Peyer's patch (tissue), 4 donors: Measurements from ENCODE around the gene RPS6KB2. TPM values are rescaled to one million over a fixed set of nuclear protein-coding genes. Genes with fewer than 3 reads are reported as not detected.

Source experiments
- DNase-seq, 3 donors: peaks; one replicate each; pipeline ENCODE4 v3.0.0-alpha.2; 2017 to 2019
- H3K27ac ChIP-seq, 4 donors: fragments of 200-600 bp; sonication (generic); one replicate each; pipeline ENCODE4 v1.5.1; 2016 to 2019
- H3K27me3 ChIP-seq, 2 donors: fragments of 200-600 bp; sonication (generic); one replicate each; pipeline ENCODE4 v1.5.1; 2019
- H3K36me3 ChIP-seq, 3 donors: fragments of 200-600 bp; sonication (generic); one replicate each; pipeline ENCODE4 v1.5.1; 2016 to 2019
- H3K4me1 ChIP-seq, 4 donors: fragments of 200-600 bp; sonication (generic); one replicate each; pipeline ENCODE4 v1.5.1; 2016 to 2019
- H3K4me3 ChIP-seq, 4 donors: fragments of 200-600 bp; sonication (generic); 1 replicate in 3 of 4; 2 replicates in 1 of 4; pipeline ENCODE4 v1.5.1; 2016 to 2019; ENCODE audit warnings: mild to moderate bottlenecking in 1 of 4
- H3K9me3 ChIP-seq, 4 donors: fragments of 200-600 bp; sonication (generic); one replicate each; pipeline ENCODE4 v1.5.1; 2016 to 2019; ENCODE audit warnings: mild to moderate bottlenecking in 1 of 4
- POLR2A ChIP-seq, 2 donors: fragments of 450-650 bp; IDR thresholded peaks; one replicate each; pipeline ENCODE4 v1.5.1; 2017; ENCODE audit warnings: antibody characterized with exemption in 2 of 2, mild to moderate bottlenecking in 2 of 2, moderate library complexity in 2 of 2
- total RNA-seq, 4 donors: library from RNA; depleted of rRNA; stranded (reverse); fragments of >200 nt; gene quantifications; one replicate each; pipeline ENCODE4 v1.1.0, GENCODE V29; 2016
- TF ChIP-seq, protein P1 (sequence below), 6 experiments: fragments of 450-650 bp in 4 of 6; fragments of 200-600 bp in 2 of 6; sonication (generic) in 1 of 6; IDR thresholded peaks; one replicate each; pipeline ENCODE4 v1.5.1; 2017 to 2019; ENCODE audit warnings: antibody characterized with exemption in 6 of 6, mild to moderate bottlenecking in 3 of 6, moderate library complexity in 1 of 6

Gene RPS6KB2
- total RNA-seq, 4 donors from 2014 or later, result 58.0 to 88.3 (median 63.5) TPM

DNA sequence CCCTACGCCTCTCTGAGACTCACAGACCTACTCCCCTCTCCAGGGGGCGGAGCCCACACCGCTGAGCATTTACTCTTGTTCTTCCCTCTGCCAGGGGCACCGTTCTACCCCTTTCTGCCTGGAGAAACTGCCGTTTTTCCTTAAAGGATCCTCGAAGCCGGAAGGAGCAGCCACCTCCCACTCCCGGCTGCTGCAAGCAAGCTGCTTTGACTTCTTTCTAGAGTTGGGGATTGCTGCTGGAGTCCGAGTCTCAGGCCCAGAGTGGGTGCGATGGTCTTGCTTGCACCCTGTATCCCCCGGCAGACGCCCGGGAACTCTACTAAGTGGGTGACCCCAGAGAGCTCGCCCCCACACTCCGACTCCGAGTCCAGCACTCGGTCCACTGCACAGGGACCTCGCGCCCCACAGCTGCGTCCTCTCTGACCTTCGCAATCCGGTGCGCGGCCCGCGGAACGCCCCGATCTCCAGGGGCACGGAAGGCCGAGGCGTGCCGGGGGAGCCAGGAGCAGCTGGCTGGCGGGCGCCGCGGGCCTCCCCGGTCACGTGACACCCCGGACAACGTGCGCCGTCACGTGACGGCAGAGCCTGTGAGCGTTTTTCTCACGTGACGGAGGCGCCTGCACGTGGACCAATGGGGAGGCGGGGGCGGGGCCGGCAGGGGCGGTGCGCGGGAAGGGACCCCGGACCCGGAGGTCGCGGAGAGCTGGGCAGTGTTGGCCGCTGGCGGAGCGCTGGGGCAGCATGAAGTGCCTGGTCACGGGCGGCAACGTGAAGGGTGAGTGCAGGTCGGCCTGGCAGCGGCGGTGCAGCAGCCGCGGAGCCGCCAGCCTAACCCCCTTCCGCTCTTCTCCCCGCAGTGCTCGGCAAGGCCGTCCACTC, 36.8 kb upstream of the RPS6KB2 start, which contains the start of gene RAD9A:
Gene RAD9A (plus strand): TSS at position 683 of the 879 bp plus-strand sequence. CDS start 59 bp downstream, at position 742.
- peak; percentile 97 to 99 (median 99) for DNase-seq
- Histone ChIP-seq H3K36me3 (peaks cover 0 to 22% (median 0%) of the 10 kb centered on the region in 3 donors), H3K4me1 (peaks cover 0 to 27% (median 5%) of the 10 kb centered on the region in 4 donors), H3K9me3 (no peaks in the 10 kb centered on the region), H3K4me3 (peak within 1 kb of the TSS; percentile 80 to 98 (median 92)), H3K27ac (peak within 1 kb of the TSS; percentile 81 to 93 (median 86)), H3K27me3 (no peaks in the 10 kb centered on the region)
- peak; percentile 56 to 65 for TF ChIP-seq POLR2A (IDR thresholded peaks at IDR 0.05)
- TF ChIP-seq, protein P1, sequence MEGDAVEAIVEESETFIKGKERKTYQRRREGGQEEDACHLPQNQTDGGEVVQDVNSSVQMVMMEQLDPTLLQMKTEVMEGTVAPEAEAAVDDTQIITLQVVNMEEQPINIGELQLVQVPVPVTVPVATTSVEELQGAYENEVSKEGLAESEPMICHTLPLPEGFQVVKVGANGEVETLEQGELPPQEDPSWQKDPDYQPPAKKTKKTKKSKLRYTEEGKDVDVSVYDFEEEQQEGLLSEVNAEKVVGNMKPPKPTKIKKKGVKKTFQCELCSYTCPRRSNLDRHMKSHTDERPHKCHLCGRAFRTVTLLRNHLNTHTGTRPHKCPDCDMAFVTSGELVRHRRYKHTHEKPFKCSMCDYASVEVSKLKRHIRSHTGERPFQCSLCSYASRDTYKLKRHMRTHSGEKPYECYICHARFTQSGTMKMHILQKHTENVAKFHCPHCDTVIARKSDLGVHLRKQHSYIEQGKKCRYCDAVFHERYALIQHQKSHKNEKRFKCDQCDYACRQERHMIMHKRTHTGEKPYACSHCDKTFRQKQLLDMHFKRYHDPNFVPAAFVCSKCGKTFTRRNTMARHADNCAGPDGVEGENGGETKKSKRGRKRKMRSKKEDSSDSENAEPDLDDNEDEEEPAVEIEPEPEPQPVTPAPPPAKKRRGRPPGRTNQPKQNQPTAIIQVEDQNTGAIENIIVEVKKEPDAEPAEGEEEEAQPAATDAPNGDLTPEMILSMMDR (IDR thresholded peaks at IDR 0.05), result no peak

DNA sequence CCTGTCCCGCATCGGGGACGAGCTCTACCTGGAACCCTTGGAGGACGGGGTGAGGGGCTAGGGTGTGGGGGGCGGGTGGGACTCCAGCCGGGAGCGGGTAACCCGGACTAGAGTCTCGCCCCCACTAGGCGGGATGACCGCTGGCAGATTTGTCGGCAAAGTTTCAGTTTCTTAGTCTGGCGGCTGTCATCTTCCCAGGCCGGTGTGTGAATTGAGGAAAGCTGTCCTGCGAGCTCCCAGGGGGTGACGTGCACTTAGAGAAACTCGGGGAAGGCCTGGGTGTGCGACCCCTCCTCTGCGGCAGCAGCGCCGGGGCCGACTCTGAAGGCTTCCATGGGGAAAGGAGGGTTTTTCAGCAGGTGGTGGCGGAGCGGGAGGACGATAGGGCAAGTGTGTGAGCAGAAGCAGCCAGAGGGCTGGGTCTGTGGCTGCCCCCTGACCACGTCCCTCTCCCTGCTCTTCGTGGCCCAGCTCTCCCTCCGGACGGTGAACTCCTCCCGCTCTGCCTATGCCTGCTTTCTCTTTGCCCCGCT, 36.0 kb upstream of the RPS6KB2 start:
- DNase-seq, result no peak
- no peak for TF ChIP-seq POLR2A (IDR thresholded peaks at IDR 0.05)
- TF ChIP-seq, protein P1 (IDR thresholded peaks at IDR 0.05), result no peak

GRCh38 chr11:67393437-67393836, 34.9 kb upstream of the RPS6KB2 start:
- Histone ChIP-seq H3K27me3 (no peaks in the 10 kb centered on the region), H3K27ac (no peak overlapping the region), H3K9me3 (no peaks in the 10 kb centered on the region), H3K4me3 (no peak overlapping the region), H3K36me3 (peaks cover 0 to 41% (median 0%) of the 10 kb centered on the region in 3 donors), H3K4me1 (peaks cover 0 to 41% (median 8%) of the 10 kb centered on the region in 4 donors)
- no peak for DNase-seq
- no peak for TF ChIP-seq POLR2A (IDR thresholded peaks at IDR 0.05)
- TF ChIP-seq, protein P1 (IDR thresholded peaks at IDR 0.05), result no peak

More for the DNA sequence above, 36.0 kb upstream of the RPS6KB2 start:
- Histone ChIP-seq H3K27me3 (no peaks in the 10 kb centered on the region), H3K36me3 (peaks cover 0 to 29% (median 0%) of the 10 kb centered on the region in 3 donors), H3K4me3 (peak overlapping the region; percentile 80 to 98 (median 92)), H3K4me1 (peaks cover 0 to 34% (median 8%) of the 10 kb centered on the region in 4 donors), H3K9me3 (no peaks in the 10 kb centered on the region), H3K27ac (peak overlapping the region; percentile 81 to 93 (median 86))

DNA sequence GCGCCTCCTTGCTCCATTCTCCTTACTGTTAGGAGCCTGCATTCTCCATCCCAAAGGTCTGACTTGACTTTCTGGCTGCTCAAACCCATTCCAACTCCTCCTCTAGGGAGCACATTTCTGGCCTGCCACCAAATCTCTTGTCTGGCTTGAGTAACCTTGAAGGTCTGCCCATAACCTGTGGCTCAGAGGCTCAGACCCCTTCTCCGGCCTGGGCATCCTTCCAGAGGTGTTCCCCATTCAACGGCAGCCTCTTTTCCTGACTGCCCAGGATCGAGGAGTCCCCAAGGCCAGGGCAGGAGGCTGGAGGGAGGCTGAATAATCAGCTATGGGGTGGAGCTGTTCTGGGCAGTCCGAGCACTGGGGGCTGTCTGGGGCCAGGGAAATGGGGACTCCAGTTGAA, 34.3 kb upstream of the RPS6KB2 start:
- Histone ChIP-seq H3K9me3 (no peaks in the 10 kb centered on the region), H3K27me3 (no peaks in the 10 kb centered on the region), H3K4me3 (no peak overlapping the region), H3K36me3 (peaks cover 0 to 47% (median 0%) of the 10 kb centered on the region in 3 donors), H3K27ac (no peak overlapping the region), H3K4me1 (peaks cover 0 to 44% (median 8%) of the 10 kb centered on the region in 4 donors)
- TF ChIP-seq POLR2A (IDR thresholded peaks at IDR 0.05), result no peak
- TF ChIP-seq, protein P1 (IDR thresholded peaks at IDR 0.05), result no peak
- DNase-seq, result no peak

DNA sequence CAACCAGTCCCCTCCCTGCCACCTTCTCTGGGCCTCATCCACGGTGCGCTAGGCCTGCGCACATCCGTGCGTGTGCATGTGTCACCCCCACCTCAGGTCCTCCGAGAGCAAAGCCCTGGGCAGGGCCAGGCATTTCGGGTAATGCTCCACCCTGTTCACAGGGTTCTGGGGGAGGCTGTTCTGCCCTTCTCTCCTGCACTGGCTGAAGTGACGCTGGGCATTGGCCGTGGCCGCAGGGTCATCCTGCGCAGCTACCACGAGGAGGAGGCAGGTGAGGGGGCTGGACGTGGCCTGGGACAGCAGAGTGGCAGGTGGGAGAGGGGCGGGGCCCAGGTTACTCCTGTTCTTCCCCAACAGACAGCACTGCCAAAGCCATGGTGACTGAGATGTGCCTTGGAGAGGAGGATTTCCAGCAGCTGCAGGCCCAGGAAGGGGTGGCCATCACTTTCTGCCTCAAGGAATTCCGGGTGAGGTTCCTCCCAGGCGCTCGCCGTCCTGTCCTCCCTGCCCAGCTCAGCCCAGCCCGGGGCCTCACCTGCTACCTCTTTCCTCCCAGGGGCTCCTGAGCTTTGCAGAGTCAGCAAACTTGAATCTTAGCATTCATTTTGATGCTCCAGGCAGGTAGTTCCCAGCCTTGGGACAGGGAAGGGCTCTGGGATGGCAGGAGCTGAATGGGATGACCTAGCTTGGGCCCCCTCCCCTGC, 32.6 kb upstream of the RPS6KB2 start:
- no peaks in the 10 kb centered on the region for H3K27me3 ChIP-seq
- TF ChIP-seq, protein P1 (IDR thresholded peaks at IDR 0.05), result no peak
- no peak for TF ChIP-seq POLR2A (IDR thresholded peaks at IDR 0.05)
- peak overlapping the region in 1 of 4 donors; percentile 12 for H3K27ac ChIP-seq
- H3K4me1 ChIP-seq, result peaks cover 0 to 50% (median 20%) of the 10 kb centered on the region in 4 donors
- no peaks in the 10 kb centered on the region for H3K9me3 ChIP-seq
- H3K4me3 ChIP-seq, result no peak overlapping the region
- H3K36me3 ChIP-seq, result peaks cover 0 to 56% (median 0%) of the 10 kb centered on the region in 3 donors
- peak in 1 of 3 donors; percentile 45 for DNase-seq
